ENCODE measurements around the gene NKD2.

DNA sequence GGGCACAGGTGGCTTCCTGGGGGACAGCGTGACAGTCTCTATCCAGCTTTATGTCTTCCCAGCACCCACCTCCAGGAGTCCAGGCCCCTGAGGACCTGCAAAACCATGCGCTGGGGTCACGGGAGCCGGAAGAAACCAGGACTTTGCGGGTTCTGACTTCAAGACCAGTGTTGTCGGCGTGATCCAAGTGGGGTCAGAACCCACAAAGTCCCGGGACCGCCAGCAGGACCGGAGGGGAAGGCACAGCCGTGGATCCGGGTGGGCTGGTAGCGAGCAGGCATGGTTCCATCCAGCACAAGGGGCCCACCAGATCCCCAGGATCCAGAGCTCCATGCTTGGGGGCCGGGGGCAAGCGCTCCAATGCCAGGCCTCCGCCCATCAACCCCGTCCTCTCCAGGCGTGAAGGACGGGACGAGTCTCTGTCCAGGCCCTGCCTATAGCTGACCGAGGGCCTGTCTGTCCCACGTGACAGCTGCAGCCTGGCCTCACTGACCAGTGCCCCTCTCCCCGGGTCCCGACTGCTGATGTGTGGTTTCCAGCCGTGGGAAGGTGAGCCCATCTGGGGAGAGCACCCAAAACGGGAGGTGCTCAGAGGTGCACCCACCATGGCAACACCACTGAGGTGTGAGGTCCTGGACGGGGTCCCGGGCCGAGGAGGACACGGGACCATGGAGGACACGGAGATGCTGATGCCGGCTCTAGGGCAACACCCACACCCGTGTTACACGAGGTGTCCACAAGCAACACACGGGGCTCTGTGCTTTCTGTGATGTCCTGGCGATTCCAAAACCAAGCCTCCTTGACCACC, 54.4 kb downstream of the NKD2 start:
- no peak for TF ChIP-seq CTCF (IDR thresholded peaks at IDR 0.05; ENCODE audit: low read depth, low read length, poor library complexity, severe bottlenecking)
- TF ChIP-seq EZH2phosphoT487 (IDR thresholded peaks at IDR 0.05; ENCODE audit: borderline replicate concordance, low read length), result no peak

Measured in DOHH2 (cell line).